ENCODE measurements around the gene PTGER1. TPM values are rescaled to one million over a fixed set of nuclear protein-coding genes. Genes with fewer than 3 reads are reported as not detected.

Gene PTGER1
- total RNA-seq, 1 donor from 2014 or later = not detected

DNA sequence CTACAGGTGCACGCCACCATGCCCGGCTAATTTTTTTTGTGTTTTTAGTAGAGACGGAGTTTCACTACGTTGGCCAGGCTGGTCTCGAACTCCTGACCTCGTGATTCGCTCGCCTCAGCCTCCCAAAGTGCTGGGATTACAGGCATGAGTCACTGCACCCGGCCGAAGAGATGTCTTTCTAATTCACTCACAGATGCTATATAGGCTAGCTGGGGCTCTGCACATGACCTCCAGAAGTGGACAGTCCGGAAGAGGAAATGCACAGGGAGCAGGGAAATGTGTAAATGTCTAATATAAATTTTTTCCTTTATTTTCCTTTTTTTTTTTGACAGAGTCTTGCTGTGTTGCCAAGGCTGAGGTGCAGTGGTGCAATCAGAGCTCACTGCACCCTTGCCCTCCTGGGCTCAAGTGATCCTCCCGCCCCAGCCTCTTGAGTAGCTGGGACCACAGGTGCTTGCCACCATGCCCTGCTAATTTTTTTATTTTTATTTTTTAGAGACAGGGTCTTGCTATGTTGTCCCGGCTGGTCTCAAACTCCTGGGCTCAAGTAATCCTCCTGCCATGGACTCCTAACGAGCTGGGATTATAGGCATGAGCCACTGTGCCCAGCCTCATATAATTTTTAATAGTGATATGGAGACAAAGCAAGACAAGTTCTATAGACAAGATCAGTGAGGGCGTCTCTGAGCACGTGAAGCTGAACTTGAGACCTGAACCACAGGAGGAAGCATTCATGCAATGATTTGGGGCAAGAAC lies 12.4 kb upstream of the PTGER1 start:
- H3K4me3 Mint-ChIP-seq = no peak overlapping the region
- intact Hi-C loops (cut with micrococcal nuclease) = no loop called here
- H3K27ac Mint-ChIP-seq = no peak overlapping the region
- no peak for DNase-seq
- no peak for ATAC-seq (ENCODE audit: low read depth)
- ChIA-PET POLR2A (interaction anchor here (0.7 to 1.3 kb wide), 3 partner anchors 30 to 351 kb away, joined by 4 to 8 read pairs (median 7); partner anchors contain the start of gene ASF1B), CTCF (interaction anchor here (0.8 kb wide), 1 partner anchor 625 kb away, joined by 3 read pairs; no protein-coding TSS in a partner anchor)
- H3K4me1 Mint-ChIP-seq = peaks cover 2% of the 10 kb centered on the region
- H3K9me3 Mint-ChIP-seq = no peaks in the 10 kb centered on the region
- TF ChIP-seq, protein P1, sequence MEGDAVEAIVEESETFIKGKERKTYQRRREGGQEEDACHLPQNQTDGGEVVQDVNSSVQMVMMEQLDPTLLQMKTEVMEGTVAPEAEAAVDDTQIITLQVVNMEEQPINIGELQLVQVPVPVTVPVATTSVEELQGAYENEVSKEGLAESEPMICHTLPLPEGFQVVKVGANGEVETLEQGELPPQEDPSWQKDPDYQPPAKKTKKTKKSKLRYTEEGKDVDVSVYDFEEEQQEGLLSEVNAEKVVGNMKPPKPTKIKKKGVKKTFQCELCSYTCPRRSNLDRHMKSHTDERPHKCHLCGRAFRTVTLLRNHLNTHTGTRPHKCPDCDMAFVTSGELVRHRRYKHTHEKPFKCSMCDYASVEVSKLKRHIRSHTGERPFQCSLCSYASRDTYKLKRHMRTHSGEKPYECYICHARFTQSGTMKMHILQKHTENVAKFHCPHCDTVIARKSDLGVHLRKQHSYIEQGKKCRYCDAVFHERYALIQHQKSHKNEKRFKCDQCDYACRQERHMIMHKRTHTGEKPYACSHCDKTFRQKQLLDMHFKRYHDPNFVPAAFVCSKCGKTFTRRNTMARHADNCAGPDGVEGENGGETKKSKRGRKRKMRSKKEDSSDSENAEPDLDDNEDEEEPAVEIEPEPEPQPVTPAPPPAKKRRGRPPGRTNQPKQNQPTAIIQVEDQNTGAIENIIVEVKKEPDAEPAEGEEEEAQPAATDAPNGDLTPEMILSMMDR (IDR thresholded peaks at IDR 0.05) = no peak
- no peaks in the 10 kb centered on the region for H3K27me3 Mint-ChIP-seq
- peaks cover 12% of the 10 kb centered on the region for H3K36me3 Mint-ChIP-seq (ENCODE audit: low read depth)

DNA sequence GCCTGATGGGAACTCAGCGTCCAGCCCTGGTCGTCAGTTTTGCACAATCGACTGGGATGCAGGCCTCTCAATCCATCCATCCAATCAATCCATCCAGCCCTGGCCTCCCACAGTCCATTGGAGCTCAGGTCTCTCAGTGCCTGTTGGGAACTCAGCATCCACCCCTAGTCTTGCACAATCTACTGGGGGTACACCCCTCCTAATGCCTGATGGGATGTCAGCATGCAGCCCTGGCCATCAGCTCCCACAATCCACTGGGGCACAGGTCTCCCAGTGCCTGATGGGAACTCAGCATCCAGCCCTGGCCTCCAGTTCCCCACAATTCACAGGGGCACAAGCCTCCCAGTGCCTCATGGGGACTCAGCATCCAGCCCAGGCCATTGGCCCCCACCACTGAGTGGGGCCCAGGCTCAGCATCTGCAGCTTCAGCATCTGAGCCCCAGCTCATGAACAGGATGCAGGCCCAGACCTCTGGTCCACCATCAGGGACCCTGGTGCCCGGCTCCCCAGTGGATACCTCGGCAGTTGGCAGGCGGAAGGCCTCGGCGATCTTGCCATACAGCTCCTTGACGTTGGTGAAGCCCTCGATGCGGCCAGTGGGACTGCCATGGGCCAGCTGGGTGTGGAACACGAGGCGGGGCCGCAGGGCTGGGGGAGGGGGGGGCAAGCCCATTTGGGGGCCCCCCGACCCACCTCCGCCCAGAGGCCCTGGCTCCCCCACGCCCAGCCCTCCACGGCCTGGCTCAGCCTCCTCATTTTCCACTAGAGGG lies 7.2 kb upstream of the PTGER1 start:
- Mint-ChIP-seq H3K27me3 (no peaks in the 10 kb centered on the region), H3K27ac (no peak overlapping the region), H3K9me3 (no peaks in the 10 kb centered on the region), H3K4me3 (no peak overlapping the region), H3K4me1 (peaks cover 2% of the 10 kb centered on the region), H3K36me3 (ENCODE audit: low read depth) (peaks cover 3% of the 10 kb centered on the region)
- TF ChIP-seq, protein P1 (IDR thresholded peaks at IDR 0.05) = no peak
- CTCF ChIA-PET = no interaction called here
- intact Hi-C loops (cut with micrococcal nuclease) = no loop called here
- POLR2A ChIA-PET = interaction anchor here (0.6 kb wide), 1 partner anchor 17 kb away, joined by 5 read pairs; no protein-coding TSS in a partner anchor
- no peak for ATAC-seq (ENCODE audit: low read depth)
- DNase-seq = no peak

DNA sequence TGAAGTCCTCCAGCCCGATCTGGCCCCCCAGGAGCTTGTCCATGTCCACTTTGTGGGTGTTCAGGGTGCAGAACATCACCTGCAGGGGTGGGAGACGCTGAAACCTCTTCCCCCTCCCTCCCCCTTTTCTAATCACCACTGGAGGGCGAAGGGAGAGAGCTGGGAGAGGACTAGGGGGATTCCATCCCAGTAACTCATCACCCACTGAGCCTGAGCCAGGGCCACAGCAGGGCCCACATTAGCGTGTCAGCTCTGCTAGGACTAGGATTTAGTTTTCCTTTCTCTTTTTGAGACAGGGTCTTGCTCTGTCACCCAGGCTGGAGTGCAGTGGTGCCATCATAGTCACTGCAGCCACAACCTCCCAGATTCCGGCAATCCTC lies 5.5 kb upstream of the PTGER1 start:
- no peak overlapping the region for H3K27ac Mint-ChIP-seq
- DNase-seq (no peak), ATAC-seq (ENCODE audit: low read depth) (no peak)
- no peaks in the 10 kb centered on the region for H3K9me3 Mint-ChIP-seq
- intact Hi-C loops (cut with micrococcal nuclease) = no loop called here
- ChIA-PET CTCF (interaction anchor here (1.1 to 1.8 kb wide), 3 partner anchors 13 to 344 kb away, joined by 3 to 7 read pairs (median 4); partner anchors contain the start of gene ASF1B), POLR2A (no interaction called here)
- H3K4me3 Mint-ChIP-seq = no peak overlapping the region
- TF ChIP-seq, protein P1 (IDR thresholded peaks at IDR 0.05) = no peak
- peaks cover under 1% of the 10 kb centered on the region for H3K4me1 Mint-ChIP-seq
- peaks cover 3% of the 10 kb centered on the region for H3K36me3 Mint-ChIP-seq (ENCODE audit: low read depth)
- H3K27me3 Mint-ChIP-seq = peaks cover 9% of the 10 kb centered on the region

DNA sequence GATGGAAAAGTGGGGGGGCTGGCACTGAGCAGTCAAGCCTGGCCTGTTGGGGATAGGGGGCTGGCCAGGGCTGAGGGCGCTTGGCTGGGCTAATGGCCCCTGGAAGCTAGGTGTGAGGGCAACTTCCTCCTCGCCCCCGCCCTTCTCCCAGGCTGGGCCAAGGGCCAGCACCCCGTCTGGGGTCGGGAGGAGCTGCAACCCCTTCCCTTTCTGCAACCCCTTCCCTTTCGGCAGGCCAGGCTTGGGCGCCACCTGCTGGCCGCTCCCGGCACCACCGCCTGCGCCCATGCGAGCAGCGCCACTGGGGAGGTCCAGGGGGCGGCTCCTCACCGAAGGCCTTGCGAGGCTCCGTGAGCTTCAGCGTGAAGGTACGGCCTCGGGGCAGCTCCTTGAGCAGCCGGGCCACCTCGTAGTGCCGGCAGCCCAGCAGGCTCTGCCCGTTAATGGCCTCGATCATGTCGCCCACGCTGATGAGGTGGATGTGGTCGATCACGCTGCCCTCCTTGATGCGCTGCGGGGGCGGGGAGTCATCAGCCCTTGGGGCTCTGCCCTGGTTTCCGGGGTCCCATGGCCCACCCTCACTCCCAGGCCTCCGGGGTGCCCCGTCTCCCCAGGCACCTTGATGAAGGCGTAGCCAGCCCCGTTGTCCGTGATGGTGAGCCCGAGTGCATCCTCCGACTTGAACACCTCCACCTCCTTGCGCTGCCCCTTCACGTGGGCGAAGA lies 5.0 kb upstream of the PTGER1 start:
- H3K9me3 Mint-ChIP-seq = no peaks in the 10 kb centered on the region
- POLR2A ChIA-PET = interaction anchor here (0.6 to 1.9 kb wide), 2 partner anchors 16 to 462 kb away, joined by 3 to 5 read pairs; partner anchors contain the start of gene GIPC1
- TF ChIP-seq, protein P1 (IDR thresholded peaks at IDR 0.05) = peak; percentile 36
- H3K27ac Mint-ChIP-seq = no peak overlapping the region
- peak; percentile 73 for DNase-seq
- peak; percentile 77 for ATAC-seq (ENCODE audit: low read depth)
- peaks cover 12% of the 10 kb centered on the region for H3K27me3 Mint-ChIP-seq
- H3K4me1 Mint-ChIP-seq = peaks cover 3% of the 10 kb centered on the region
- peaks cover 3% of the 10 kb centered on the region for H3K36me3 Mint-ChIP-seq (ENCODE audit: low read depth)
- intact Hi-C loops (cut with micrococcal nuclease) = loop anchor here (10.0 kb wide), 1 partner anchor 405 kb away; the partner anchor contains the start of gene MISP3
- no peak overlapping the region for H3K4me3 Mint-ChIP-seq
- CTCF ChIA-PET = interaction anchor here (0.7 to 1.8 kb wide), 7 partner anchors 14 to 343 kb away, joined by 3 to 7 read pairs (median 3); partner anchors contain the start of gene ASF1B
